Activated CD8-positive, alpha-beta memory T cell treated with anti-CD3 and anti-CD28 coated beads for 4 hours (primary cell): ENCODE data around the gene HMG20B.
"Not testable (repeated sequence)": the region's sequence is repeated elsewhere in the genome, so short reads cannot be mapped to it uniquely, and the experiment has no call there.

Experiments used
- DNase-seq, 2 donors: peaks; one replicate each; pipeline ENCODE4 v3.0.0-alpha.2; 2020; ENCODE audit warnings: low read depth in 2 of 2

Gene HMG20B

DNA sequence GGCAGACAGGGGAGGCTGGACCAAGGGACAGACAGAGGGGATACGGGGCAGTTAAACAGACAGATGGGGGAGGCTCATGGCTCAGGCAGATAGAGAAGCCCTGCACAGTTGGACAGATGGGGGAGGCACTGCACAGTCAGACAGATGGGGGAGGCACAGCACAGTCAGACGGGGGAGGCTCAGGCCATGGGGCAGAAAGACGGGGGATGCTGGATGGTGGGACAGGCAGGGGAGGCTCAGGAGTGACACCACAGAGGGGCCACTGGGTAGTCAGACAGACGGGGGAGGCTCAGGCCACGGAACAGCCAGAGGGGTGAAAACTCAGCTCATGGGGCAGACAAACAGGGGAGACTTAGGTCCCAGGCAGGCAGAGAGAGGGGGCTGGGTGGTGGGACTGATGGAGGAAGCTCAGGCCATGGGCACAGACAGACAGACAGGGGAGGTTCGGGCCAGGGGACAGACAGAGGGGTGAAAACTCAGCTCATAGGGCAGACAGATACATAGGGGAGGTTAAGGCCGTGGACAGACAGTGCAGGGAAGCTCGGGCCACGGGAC, 16.2 kb upstream of the HMG20B start:
- no peak for DNase-seq

DNA sequence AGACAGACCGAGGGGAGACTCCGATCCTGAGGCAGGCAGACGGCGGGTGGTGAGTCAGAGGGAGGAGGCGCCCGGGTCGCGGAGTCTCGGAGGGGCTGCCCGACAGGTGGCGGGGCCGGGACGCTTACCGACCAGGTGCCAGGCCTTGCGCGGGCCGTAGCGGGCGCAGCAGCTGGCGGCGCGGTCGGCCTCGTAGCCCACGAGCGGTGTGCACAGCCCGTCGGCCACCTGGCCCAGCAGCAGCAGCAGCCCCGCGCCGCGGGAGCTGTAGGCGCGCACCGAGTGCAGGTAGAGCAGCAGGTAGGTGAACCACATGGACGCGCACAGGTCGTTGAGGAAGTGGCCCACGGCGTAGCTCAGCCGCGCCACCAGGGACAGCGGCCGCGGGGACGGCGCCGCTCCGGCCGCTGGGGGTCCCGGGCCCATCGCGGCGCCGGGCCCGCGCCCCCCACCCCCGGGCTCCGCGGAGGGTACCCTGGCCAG, 15.7 kb upstream of the HMG20B start:
- DNase-seq: peak; percentile 41 to 57

DNA sequence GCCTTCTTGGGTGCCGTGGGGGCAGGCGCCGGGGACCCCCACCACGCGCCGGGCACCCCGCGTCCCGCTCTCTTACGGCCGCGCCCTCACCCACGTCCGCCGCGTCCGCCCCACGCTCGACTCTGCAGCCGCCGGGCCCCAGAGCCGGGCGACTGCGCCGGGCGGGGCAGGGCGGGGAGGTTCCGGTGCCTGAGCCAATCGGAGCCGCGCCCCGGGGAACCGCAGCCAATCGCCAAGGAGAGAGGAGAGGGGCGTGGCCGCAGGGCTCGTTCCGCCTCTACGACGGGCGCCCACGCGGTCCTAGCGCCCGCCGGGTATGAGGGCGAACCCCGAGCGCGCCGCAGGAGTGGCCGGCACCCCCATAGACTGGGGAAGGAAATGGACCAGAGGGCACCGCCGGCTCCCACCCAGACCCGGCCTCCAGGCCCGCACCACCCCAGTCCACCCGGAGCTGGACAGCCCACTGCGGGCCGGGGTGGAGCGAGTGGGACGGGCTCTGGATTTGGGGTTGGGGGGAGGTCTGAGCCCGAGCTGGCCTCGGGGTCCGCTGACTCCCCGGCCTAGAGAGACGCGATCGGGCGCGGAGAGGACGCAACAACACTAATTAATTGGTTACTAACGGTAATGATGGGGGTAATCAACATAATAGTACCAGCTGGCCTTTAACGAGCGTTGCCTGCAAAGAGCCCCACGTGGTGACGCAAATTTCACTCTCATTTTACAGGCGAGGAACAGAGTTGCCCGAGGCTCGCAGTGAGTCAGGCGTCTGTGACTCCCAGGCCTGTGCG, 15.1 kb upstream of the HMG20B start, which contains the start of gene MFSD12:
Gene MFSD12, minus strand, starts transcription at position 126 of the 788 bp plus-strand sequence. CDS start 183 bp downstream, outside the sequence.
- peak; percentile 89 for DNase-seq

DNA sequence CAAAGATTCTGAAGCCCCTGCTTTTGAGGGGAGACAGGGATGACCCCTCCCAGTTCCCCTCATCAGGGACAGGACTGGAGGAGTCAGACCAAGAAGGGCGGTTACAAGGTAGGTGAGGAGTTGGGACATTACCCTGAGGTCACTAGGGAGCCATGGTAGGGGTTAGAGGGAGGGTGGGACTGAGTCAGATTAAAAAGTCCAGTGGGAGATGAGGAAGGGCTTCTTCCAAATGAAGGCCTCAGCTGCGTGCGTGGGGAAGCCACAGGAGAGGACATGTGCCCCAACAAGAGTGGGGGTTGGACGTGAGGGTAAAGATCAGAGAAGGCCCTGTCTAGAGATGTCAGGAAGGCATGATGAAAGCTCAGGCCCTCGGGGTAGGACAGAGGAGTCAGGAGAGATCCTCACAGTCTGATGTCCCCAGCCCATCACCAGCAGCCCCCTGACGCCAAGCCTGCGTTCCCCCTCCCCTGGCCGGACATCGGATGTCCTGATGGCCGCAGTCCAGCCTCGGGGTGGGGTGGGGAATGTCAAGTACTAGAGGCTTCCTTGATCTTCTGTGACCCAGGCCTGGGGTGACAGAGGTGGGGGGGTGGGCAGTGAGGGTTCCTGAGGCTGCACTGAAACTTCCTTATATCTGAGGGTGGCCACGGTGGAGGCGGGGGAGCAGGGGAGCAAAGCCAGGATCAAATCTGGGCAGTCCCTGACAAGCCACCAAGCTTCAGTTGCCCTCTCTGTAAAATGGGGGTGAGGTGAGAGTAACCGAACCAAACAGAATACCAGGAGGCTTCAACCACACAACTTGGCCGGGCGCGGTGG, 8.8 kb upstream of the HMG20B start:
- no peak for DNase-seq

DNA sequence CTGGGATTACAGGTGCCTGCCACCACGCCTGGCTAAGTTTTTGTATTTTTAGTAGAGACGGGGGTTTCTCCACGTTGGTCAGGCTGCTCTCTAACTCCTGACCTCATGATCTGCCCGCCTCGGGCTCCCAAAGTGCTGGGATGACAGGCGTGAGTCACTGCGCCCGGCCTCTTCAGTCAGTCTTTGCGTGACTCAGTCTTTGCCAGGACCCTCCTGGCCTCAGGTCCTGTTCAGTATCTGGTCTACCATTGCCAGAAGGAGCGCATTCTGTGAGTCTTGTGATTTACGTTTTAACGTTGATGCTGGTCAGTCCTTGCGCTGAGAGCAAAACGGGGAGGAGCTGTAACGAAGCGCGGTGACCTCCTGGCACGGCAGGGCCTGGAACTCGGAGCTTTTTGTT, 7.6 kb upstream of the HMG20B start:
- no peak for DNase-seq

DNA sequence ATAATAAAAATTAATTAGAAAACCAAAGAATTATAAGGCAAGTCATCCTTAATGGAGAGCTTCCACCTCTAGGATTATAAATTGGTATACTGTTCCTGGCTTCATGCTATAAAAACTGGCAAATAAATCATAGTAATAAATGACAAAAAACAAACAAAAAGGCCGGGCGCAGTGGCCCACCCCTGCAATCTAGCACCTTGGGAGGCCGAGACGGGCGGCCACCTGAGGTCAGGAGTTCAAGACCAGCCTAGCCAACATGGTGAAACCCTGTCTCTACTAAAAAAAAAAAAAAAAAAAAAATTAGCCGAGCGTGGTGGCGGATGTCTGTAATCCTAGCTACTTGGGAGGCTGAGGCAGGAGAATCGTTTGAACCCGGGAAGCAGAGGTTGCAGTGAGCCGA, 2.7 kb upstream of the HMG20B start:
- DNase-seq: not testable (repeated sequence)

DNA sequence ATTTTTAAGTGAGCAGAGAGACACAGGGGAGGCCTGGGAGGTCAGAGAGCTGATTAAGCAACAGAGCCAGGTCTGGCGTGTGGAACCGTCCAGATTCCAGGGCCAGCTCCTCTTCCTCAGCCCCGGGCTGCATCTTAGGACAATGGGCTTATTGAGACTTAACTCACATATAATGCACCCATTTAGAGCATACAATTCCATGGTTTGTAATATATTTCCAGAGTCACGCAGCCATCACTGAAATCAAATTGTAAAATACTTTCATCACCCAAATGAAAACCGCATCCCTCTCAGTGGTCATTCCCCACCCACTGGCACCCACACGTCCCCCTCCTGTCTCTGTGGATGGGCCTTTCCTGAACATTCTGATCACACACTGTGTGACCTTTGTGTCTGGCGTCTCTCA, 2.1 kb upstream of the HMG20B start:
- no peak for DNase-seq

DNA sequence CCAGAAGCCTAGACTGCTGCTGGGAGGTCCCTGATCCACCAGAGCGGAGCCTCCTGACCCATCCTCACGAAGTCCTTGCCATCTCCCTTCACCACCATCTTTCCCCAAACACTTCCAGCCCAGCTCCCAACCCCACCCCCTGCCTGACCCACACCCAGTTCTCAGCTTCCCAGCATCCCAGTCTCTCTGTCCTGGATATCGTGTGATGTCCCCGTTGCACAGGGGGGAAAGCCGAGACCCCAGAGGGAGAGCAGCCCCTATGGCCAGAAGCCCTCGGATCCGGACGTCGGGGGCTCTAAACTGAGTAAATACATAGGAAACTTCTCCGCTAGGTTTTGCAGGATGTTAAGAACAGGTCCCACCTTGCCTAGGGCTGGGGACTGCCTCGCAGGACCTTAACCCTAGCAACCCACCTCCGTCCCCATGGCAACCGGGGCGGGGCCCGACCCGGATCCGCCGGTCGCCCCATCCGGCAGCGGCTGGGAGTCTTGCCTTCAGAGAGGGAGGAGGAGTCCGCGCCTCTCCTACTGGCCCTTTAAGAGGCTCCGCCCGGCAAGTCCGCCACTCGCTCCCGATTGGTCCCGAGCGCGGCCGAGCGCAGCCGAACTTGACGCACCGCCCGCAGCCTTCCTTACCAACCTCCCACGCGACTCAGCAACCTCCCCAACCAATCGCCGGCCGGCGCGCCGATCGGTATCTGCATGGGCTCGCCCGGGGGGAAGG, 451 bp upstream of the HMG20B start:
- DNase-seq: peak; percentile 98 to 100

DNA sequence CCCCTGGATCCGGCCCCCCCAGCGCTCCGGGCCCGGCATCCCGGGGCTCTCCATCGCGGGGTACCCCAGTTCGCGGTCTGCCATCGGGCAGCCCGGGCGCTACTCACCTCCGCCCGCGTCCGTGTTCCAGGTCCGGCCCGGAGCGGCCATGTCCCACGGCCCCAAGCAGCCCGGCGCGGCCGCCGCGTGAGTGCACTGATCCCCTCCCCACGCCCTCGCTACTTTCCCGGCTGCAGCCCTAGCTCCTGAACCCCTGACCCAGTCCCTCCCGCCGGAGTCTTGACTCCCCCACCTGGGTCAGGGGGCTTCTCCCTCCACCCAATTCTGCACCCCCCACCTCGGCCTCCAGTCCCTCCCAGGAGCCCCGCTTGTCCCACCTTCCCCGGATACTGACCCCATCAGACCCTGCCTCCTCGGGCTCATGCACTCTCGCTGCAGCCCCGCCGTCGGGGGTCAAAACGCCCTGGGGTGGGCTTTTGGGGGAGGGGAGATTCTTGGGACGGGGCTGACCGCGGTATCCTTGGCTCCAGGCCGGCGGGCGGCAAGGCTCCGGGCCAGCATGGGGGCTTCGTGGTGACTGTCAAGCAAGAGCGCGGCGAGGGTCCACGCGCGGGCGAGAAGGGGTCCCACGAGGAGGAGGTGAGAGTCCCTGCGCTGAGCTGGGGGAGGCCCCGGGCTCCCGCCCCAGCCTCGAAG, 566 bp downstream of the HMG20B start:
- no peak for DNase-seq

DNA sequence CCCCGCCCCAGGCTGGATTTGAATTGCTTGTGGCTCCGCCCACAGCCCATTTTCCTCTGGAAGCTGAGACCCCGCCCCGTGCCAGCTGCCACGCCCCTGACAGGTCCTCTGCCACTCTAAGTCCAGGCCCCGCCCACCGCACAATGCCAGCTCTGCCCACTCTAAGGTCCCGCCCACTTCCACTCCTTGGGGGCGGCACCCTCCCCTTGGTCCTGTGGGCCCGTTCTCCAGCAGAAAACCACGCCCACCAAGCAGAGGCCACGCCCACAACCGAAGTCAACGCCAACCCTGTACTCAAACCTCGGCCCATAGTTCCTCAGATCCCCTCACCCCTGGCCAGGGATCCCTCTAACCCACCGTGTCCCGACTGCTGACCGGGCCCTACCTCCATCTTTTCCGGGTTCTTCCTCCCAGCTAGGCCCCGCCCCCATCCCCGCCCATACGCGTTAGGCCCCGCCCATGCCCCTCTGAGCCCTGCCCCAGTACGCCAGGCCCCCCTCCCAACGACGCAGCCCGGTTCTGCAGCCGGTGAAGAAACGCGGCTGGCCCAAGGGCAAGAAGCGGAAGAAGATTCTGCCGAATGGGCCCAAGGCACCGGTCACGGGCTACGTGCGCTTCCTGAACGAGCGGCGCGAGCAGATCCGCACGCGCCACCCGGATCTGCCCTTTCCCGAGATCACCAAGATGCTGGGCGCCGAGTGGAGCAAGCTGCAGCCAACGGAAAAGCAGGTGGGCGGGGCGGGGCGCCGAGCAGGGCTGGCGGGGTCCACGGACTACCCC, 1.3 kb downstream of the HMG20B start:
- DNase-seq: peak; percentile 40 to 64

DNA sequence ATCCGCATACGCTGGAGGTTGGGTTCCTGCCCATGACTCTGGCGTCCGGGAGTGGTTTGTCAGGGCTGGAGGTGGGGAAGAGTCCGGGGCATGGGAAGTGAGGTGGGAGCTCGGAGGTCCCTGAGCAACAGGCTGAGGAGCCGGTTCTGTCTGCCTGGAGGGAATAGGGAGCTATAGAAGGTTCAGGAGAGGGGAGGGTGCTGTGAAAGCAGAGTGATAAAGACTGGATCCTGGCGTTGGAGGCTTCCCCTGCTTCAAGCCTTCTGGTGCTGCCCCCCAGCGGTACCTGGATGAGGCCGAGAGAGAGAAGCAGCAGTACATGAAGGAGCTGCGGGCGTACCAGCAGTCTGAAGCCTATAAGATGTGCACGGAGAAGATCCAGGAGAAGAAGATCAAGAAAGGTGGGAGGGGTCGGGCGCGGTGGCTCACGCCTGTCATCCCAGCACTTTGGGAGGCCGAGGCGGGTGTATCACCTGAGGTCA, 2.6 kb downstream of the HMG20B start:
- no peak for DNase-seq

DNA sequence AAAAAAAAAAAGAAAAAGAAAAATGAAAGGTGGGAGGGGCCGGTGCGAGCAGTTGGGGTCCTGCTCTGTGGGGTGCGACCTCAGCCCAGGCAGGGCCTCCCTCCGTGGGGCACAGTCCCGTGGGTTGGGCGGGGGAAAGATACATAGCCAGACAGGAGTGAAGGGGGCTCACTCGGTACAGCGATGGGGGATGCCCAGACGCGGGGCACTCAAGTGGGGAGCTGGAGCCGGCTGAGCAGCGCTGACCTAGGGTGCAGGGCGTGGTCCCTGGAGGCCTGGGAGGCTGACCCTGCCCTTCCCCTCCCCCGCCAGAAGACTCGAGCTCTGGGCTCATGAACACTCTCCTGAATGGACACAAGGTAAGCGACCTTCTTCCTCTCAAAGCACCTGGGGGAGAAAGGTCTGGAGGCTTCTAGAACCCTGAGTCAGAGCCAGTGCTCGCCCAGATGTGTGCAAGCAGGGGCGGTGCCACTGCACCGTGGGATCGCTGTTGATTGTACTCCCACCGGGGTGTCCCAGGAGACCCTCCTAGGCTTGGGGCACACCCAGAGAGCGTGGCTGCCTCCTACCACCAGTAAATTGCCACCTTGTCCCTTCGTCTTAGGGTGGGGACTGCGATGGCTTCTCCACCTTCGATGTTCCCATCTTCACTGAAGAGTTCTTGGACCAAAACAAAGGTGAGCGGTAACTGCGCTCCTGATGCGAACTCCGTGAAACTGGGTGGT, 3.4 kb downstream of the HMG20B start:
- no peak for DNase-seq

DNA sequence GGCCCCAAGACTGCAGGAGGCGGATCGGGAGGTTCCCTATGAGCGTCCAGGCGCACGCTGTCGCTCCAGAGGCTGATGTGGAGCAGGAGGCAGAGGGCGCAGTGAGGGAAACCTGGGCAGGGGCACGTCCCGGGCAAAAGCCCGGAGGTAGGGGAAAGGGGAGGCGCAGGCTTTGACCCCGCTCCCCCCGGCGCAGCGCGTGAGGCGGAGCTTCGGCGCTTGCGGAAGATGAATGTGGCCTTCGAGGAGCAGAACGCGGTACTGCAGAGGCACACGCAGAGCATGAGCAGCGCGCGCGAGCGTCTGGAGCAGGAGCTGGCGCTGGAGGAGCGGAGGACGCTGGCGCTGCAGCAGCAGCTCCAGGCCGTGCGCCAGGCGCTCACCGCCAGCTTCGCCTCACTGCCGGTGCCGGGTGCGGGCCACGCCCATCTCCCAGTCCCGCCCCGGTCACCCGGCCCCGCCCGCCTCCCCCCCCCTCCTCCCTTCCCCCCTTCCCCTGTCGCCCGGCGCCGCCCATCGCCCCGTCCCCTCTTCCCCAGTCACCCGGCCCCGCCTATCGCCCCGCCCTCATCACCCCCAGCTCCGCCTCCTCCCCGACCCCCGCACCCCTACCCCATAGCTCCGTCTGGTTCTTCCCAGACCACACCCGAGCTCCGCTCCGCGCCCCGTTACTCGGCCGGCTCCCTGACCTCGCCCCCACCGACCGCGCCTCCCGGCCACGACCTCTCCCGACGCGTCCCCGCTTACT, 4.1 kb downstream of the HMG20B start:
- DNase-seq: no peak

DNA sequence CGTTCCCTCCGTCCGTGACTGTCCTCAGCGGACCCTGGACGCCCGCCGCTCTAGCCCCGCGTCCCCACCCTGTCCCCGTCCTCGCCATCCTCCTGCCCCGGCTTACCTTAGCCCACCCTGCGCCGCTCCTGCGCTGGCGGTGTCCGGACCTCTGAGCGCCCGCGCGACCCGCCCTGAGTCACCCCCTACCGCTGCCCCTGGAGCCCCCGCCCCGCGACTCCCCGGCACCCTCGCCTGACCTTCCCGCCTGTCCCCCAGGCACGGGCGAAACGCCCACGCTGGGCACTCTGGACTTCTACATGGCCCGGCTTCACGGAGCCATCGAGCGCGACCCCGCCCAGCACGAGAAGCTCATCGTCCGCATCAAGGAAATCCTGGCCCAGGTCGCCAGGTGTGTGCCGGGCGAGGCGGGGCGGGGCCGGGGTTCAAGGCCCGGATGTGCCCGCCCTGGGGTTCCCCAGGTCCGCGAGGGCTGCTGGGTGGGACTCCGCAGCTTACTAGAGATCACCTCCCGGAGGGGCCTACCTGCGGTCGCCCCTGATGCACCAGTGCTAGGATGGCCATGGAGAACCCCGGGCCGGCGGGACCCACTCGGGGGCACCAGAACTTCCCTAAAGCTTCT, 5.1 kb downstream of the HMG20B start:
- DNase-seq: no peak

DNA sequence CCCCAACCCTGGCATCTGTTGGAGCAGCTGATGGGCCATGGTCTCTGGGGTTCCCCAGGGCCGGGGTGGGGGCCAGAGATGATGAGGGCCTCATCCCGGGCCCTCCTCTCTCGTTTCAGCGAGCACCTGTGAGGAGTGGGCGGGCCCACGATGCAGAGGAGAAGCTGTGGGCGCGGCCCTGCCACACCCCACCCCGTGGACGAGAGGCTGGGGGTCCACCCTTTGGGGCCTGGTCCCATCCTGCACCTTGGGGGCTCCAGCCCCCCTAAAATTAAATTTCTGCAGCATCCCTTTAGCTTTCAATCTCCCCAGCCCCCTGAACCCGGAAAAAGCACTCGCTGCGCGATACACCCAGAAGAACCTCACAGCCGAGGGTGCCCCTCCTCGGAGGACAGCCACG, 5.6 kb downstream of the HMG20B start:
- DNase-seq: no peak

DNA sequence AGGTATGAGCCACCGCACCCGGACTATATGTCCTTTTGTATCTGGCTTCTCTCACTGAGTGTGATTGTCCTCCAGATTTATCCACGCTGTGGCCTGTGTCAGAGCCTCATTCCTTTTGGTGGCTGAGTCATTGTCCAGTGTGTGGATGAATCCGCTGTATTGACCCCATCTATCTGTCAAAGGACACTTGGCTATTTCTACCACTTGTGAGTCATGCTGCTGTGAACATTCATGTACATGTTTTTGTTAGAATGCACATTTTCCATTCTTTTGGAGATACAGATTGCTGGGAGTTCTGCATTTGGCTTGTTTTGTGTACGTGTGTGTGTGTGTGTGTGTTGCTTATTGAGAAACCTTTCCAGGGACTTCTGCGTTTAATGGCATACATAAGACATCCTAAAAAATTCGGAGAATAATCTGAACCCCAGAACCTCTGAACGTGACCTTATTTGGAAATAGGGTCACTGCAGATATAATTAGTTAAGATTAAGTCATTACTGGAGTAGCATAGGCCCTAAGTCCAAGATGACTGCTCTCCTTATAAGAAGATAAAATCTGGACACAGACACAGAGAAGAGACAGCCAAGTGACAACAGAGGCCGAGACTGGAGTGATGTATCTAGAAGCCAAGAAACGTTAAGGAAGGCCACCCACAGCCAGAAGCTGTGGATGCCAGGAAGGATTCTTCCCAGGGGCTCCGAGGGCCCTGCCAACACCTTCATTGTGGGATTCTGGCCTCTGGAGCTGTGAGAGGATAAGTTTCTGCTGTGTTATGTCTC, 7.6 kb downstream of the HMG20B start:
- DNase-seq: no peak

DNA sequence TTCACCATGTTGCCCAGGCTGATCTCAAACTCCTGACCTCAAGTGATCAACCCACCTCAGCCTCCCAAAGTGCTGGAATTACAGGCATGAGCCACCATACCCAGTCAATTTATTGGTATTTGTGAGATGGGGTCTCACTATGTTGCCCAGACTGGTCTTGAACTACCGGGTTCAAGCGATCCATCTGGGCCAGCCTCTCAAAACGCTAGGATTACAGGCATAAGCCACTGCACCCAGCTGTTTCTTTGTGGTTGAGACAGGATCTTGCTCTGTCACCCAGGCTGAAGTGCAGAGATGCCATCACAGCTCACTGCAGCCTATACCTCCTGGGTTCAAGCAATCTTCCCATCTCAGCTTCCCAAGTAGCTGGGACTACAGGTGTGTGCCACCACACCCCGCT, 9.0 kb downstream of the HMG20B start:
- DNase-seq: not testable (repeated sequence)
